Fibroblast of the aortic adventitia (primary cell): ENCODE measurements around the gene SLC22A8. TPM values are rescaled to one million over a fixed set of nuclear protein-coding genes. Genes with fewer than 3 reads are reported as not detected.
"Not testable (repeated sequence)": the region's sequence is repeated elsewhere in the genome, so short reads cannot be mapped to it uniquely, and the experiment has no call there.

ENCODE experiments used
- DNase-seq: peaks from one replicate; pipeline ENCODE4 v3.0.0-alpha.2; 2010; ENCODE audit warnings: low read depth
- H3K4me3 ChIP-seq: 2 replicates; pipeline ENCODE4 v1.5.1; 2011; ENCODE audit warnings: low read depth, mild to moderate bottlenecking, control low read depth, low read length, moderate library complexity
- total RNA-seq: library from RNA; depleted of rRNA; stranded (reverse); fragments of >200 nt; gene quantifications from 2 replicates; pipeline ENCODE4 v1.2.3, GENCODE V29; 2012; ENCODE audit warnings: low replicate concordance
- TF ChIP-seq, protein P1 (sequence below): IDR thresholded peaks from 2 replicates; pipeline ENCODE4 v1.5.1; 2011; ENCODE audit warnings: mild to moderate bottlenecking, low read length, control low read depth, inconsistent platforms; ENCODE audit not compliant: insufficient read depth

The SLC22A8 gene
- total RNA-seq, 1 donor = not detected

DNA sequence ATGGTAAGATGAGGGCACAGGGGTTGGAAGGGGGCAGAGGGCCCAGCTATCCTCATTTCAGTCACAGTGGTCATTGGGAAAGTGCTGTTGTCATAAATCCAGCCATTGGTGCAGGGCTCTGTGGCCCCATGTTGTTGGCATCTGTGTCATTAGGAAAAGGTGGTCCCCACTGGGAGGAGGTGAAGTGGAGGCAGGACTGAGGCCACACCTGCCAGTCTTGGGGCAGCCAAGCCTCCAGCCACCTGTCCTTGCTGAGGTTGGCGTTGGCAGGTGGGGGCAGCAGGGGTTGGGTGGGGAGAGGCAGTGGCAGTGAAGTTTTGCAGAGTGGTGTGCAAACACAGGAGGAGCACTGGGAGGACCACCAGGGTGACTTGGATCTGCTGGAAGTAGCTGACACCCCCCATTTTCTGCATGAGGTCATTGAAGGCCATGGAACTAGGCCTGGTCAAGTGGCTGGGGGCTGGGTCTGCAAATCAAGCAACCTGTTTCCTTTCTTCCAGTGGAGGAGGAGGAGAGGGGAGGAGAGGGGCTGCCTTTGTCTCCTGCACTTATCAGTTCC, 56.1 kb downstream of the SLC22A8 start:
- TF ChIP-seq, protein P1, sequence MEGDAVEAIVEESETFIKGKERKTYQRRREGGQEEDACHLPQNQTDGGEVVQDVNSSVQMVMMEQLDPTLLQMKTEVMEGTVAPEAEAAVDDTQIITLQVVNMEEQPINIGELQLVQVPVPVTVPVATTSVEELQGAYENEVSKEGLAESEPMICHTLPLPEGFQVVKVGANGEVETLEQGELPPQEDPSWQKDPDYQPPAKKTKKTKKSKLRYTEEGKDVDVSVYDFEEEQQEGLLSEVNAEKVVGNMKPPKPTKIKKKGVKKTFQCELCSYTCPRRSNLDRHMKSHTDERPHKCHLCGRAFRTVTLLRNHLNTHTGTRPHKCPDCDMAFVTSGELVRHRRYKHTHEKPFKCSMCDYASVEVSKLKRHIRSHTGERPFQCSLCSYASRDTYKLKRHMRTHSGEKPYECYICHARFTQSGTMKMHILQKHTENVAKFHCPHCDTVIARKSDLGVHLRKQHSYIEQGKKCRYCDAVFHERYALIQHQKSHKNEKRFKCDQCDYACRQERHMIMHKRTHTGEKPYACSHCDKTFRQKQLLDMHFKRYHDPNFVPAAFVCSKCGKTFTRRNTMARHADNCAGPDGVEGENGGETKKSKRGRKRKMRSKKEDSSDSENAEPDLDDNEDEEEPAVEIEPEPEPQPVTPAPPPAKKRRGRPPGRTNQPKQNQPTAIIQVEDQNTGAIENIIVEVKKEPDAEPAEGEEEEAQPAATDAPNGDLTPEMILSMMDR = no peak
- H3K4me3 ChIP-seq = no peak overlapping the region
- DNase-seq = no peak

- peak; percentile 16 for DNase-seq
- TF ChIP-seq, protein P1 = no peak
- H3K4me3 ChIP-seq = no peak overlapping the region
Measured at GRCh38 chr11:62958547-62959421, 56.9 kb downstream of the SLC22A8 start.

- TF ChIP-seq, protein P1 = no peak
- no peak overlapping the region for H3K4me3 ChIP-seq
- no peak for DNase-seq
Measured at GRCh38 chr11:62957147-62957546, 58.5 kb downstream of the SLC22A8 start.

DNA sequence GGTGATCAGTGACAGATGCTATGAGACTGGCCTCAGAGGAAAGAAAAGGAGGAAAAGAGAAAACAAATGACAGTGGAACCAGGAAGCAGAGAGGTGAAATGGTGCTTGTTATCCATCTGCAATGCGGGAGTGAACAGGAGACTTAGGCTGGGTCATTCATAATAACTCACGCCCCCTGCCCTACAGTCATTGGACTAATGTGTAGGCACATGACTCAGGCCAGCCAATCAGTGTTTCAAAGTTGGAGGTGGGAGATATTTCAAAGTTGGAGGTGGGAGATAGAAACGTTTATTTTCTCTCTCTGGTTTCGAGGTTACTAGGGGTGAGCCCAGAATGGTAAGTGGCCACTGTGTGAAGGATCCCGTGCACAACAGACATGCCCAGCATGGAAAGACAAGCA, 61.2 kb downstream of the SLC22A8 start:
- TF ChIP-seq, protein P1 = no peak
- no peak for DNase-seq
- H3K4me3 ChIP-seq = no peak overlapping the region

DNA sequence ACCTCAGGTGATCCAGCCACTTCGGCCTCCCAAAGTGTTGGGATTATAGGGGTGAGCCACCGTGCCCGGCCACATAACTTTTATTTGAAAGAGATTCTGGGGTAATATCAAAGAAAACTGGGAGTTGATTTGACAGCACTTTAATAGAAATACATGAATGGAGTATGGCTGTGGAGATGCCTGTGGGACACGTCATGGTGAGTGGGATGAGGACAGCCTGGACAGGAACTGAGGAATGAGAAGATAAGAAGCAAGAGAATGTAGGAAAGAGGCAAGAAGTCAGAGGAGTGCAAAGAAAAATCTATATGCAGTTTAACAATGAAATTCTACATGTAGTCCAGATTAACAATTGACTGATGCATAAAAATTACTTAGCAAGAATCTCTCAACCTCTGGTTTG, 61.8 kb downstream of the SLC22A8 start:
- peak; percentile 15 for DNase-seq
- TF ChIP-seq, protein P1 = no peak
- H3K4me3 ChIP-seq = no peak overlapping the region

DNA sequence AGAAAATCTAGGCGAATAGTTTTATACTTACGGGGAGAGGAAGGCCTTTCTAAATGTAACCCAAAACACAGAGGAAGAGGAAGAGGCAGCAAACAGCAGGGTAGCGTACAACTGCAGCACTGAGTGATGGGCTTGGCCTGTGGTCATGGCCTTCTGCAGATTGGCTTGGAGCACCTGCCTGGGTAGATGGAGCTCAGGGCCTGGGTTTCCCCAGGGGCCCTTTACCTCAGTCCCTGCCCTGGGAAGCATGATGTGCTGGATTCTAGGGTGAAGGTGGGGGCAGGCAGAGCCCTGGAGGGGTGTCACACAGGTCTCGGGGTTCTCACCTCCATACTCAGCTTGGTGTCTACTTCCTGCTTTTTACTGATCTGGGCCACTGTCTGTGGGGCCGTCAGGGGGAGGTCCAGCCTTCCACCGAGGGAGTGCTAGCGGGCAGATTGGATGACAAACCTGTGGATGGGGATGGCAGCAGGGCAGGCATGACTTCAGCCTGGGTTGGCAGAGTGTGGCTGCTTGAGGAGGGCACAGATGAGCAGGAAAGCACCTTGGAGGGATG, 66.8 kb downstream of the SLC22A8 start:
- H3K4me3 ChIP-seq = no peak overlapping the region
- TF ChIP-seq, protein P1 = no peak
- no peak for DNase-seq

GRCh38 chr11:62945538-62945937, 70.1 kb downstream of the SLC22A8 start:
- DNase-seq, H3K4me3 ChIP-seq: not testable (repeated sequence)
